Right atrium auricular region (tissue), 2 donors: ENCODE measurements around the gene TFCP2L1. TPM values are rescaled to one million over a fixed set of nuclear protein-coding genes. Genes with fewer than 3 reads are reported as not detected.

Source experiments
- DNase-seq: peaks from one replicate; pipeline ENCODE4 v3.0.0-alpha.2; 2019; ENCODE audit warnings: low spot score
- H3K27ac ChIP-seq, 2 donors: fragments of 200-600 bp; sonication (generic); 1 replicate in 1 of 2; 2 replicates in 1 of 2; pipeline ENCODE4 v1.5.1; 2016 to 2019
- H3K27me3 ChIP-seq, 2 donors: fragments of 200-600 bp; sonication (generic); one replicate each; pipeline versions ENCODE4 v1.5.1 to v1.6.0; 2017 to 2019
- H3K36me3 ChIP-seq: fragments of 200-600 bp; sonication (generic); one replicate; pipeline ENCODE4 v1.5.1; 2016
- H3K4me1 ChIP-seq, 2 donors: fragments of 200-600 bp; sonication (generic); one replicate each; pipeline versions ENCODE4 v1.5.1 to v1.6.0; 2017 to 2019
- H3K4me3 ChIP-seq, 2 donors: fragments of 200-600 bp; sonication (generic); 1 replicate in 1 of 2; 2 replicates in 1 of 2; pipeline ENCODE4 v1.5.1; 2017 to 2019; ENCODE audit warnings: mild to moderate bottlenecking in 1 of 2, moderate library complexity in 1 of 2
- H3K9me3 ChIP-seq, 2 donors: fragments of 200-600 bp; sonication (generic); one replicate each; pipeline ENCODE4 v1.5.1; 2019
- total RNA-seq, 2 donors: library from RNA; depleted of rRNA; stranded (reverse); fragments of >200 nt; gene quantifications; one replicate each; pipeline ENCODE4 v1.1.0, GENCODE V29; 2016
- TF ChIP-seq, protein P1 (sequence below), 2 donors: fragments of 200-600 bp; sonication (generic); IDR thresholded peaks; one replicate each; pipeline ENCODE4 v1.5.1; 2019; ENCODE audit warnings: antibody characterized with exemption in 2 of 2

TFCP2L1 gene
- total RNA-seq, 2 donors from 2014 or later, result 0.28 to 0.44 TPM

DNA sequence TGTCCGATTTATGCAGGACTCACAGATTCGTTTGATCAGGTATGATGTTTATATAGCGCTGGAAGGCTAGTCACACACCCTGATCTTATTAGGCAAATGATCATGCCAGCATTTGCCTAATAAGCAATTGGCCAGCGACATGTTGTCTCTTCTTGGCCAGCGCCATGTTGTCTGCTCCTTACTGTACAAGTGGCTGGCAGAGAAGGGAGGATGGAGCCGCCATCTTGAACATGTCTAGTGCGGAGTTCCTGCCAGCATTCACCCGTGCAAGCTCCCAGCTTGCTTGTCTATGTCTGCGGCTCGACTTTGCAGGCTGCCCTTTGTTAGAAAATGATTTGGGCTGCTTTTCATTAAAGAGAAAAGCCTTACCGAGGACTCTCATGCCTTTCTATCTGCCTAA is 106.3 kb downstream of the TFCP2L1 start:
- DNase-seq, result no peak
- H3K27me3 ChIP-seq, result no peaks in the 10 kb centered on the region
- TF ChIP-seq, protein P1, sequence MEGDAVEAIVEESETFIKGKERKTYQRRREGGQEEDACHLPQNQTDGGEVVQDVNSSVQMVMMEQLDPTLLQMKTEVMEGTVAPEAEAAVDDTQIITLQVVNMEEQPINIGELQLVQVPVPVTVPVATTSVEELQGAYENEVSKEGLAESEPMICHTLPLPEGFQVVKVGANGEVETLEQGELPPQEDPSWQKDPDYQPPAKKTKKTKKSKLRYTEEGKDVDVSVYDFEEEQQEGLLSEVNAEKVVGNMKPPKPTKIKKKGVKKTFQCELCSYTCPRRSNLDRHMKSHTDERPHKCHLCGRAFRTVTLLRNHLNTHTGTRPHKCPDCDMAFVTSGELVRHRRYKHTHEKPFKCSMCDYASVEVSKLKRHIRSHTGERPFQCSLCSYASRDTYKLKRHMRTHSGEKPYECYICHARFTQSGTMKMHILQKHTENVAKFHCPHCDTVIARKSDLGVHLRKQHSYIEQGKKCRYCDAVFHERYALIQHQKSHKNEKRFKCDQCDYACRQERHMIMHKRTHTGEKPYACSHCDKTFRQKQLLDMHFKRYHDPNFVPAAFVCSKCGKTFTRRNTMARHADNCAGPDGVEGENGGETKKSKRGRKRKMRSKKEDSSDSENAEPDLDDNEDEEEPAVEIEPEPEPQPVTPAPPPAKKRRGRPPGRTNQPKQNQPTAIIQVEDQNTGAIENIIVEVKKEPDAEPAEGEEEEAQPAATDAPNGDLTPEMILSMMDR (IDR thresholded peaks at IDR 0.05), result no peak
- no peak overlapping the region for H3K4me3 ChIP-seq
- no peak overlapping the region for H3K27ac ChIP-seq
- no peaks in the 10 kb centered on the region for H3K36me3 ChIP-seq
- peaks cover 0 to 7% of the 10 kb centered on the region in 2 donors for H3K4me1 ChIP-seq
- no peaks in the 10 kb centered on the region for H3K9me3 ChIP-seq

DNA sequence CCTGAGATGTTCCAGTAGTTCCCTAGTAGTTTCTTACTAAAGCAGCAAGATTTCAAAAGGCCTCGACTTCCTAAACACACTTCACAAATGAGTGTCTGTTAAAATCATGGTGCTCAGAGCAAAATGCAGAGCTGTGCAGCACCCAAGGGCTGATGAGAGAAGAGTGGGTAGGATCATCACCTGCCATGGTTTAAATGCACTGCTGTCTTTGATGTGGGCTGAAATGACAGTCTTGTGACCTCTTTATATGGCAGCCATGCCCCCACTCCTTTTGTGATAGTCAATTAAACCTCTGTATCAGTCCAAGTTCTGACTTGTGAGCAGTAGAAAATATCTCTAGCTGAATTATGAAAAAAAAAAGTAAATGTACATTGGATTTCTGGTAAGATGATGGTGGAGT is 107.1 kb downstream of the TFCP2L1 start:
- DNase-seq, result no peak
- no peaks in the 10 kb centered on the region for H3K27me3 ChIP-seq
- H3K9me3 ChIP-seq, result no peaks in the 10 kb centered on the region
- H3K4me3 ChIP-seq, result no peak overlapping the region
- no peaks in the 10 kb centered on the region for H3K36me3 ChIP-seq
- no peak overlapping the region for H3K27ac ChIP-seq
- H3K4me1 ChIP-seq, result peaks cover 0 to 7% of the 10 kb centered on the region in 2 donors
- TF ChIP-seq, protein P1 (IDR thresholded peaks at IDR 0.05), result no peak

DNA sequence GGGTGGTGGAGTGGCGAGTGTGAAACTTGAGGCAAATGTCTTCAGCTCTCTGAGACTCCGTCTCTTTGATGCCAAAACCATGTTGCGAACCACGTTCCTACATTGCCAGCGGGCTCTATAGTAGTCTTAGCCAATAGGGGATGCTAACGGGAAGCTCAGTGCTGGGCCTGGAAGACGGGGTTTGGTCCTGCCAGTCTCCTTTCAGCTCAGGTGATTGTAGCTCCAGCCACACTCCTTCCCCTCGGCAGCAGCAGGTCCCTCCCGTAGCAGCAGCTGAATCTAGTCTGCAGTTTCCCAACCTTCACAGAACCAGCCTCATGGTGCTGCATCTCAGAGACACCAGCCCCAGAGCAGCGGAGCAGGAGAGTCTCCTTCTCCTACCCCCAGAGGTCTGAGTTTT is 109.7 kb downstream of the TFCP2L1 start:
- H3K27me3 ChIP-seq, result no peaks in the 10 kb centered on the region
- no peak overlapping the region for H3K27ac ChIP-seq
- H3K4me3 ChIP-seq, result no peak overlapping the region
- TF ChIP-seq, protein P1 (IDR thresholded peaks at IDR 0.05), result no peak
- H3K36me3 ChIP-seq, result no peaks in the 10 kb centered on the region
- H3K4me1 ChIP-seq, result peaks cover 0 to 7% of the 10 kb centered on the region in 2 donors
- peaks cover 0 to 8% of the 10 kb centered on the region in 2 donors for H3K9me3 ChIP-seq
- DNase-seq, result no peak

GRCh38 chr2:121173806-121174205 is 111.2 kb downstream of the TFCP2L1 start:
- no peak overlapping the region for H3K4me3 ChIP-seq
- peaks cover 0 to 7% of the 10 kb centered on the region in 2 donors for H3K4me1 ChIP-seq
- TF ChIP-seq, protein P1 (IDR thresholded peaks at IDR 0.05), result no peak
- H3K36me3 ChIP-seq, result no peaks in the 10 kb centered on the region
- H3K27ac ChIP-seq, result no peak overlapping the region
- no peaks in the 10 kb centered on the region for H3K27me3 ChIP-seq
- peaks cover 0 to 9% of the 10 kb centered on the region in 2 donors for H3K9me3 ChIP-seq
- DNase-seq, result no peak

- Histone ChIP-seq H3K4me1 (peaks cover 0 to 7% of the 10 kb centered on the region in 2 donors), H3K4me3 (no peak overlapping the region), H3K27ac (no peak overlapping the region), H3K9me3 (peaks cover 0 to 9% of the 10 kb centered on the region in 2 donors), H3K36me3 (no peaks in the 10 kb centered on the region), H3K27me3 (no peaks in the 10 kb centered on the region)
- no peak for DNase-seq
- TF ChIP-seq, protein P1 (IDR thresholded peaks at IDR 0.05), result no peak
Measured at GRCh38 chr2:121173112-121173511, 111.9 kb downstream of the TFCP2L1 start.

- H3K4me3 ChIP-seq, result no peak overlapping the region
- peaks cover 0 to 7% of the 10 kb centered on the region in 2 donors for H3K4me1 ChIP-seq
- no peak for DNase-seq
- no peaks in the 10 kb centered on the region for H3K27me3 ChIP-seq
- TF ChIP-seq, protein P1 (IDR thresholded peaks at IDR 0.05), result no peak
- peaks cover 0 to 9% of the 10 kb centered on the region in 2 donors for H3K9me3 ChIP-seq
- H3K36me3 ChIP-seq, result no peaks in the 10 kb centered on the region
- no peak overlapping the region for H3K27ac ChIP-seq
Measured at GRCh38 chr2:121172456-121172855, 112.5 kb downstream of the TFCP2L1 start.
